Stomach (tissue), 9 donors: ENCODE results near the gene PRUNE2. TPM values are rescaled to one million over a fixed set of nuclear protein-coding genes. Genes with fewer than 3 reads are reported as not detected.

ENCODE experiments used
- DNase-seq, 2 donors: peaks; one replicate each; pipeline versions ENCODE4 v3.0.0 to v3.0.0-alpha.2; 2013 to 2019
- H3K27ac ChIP-seq, 5 donors: fragments of 200-600 bp in 4 of 5; sonication (generic) in 4 of 5; one replicate each; pipeline ENCODE4 v1.5.1; 2013 to 2019; ENCODE audit warnings: mild to moderate bottlenecking in 1 of 5, moderate library complexity in 1 of 5
- H3K27me3 ChIP-seq, 3 donors: fragments of 200-600 bp; sonication (generic); one replicate each; pipeline ENCODE4 v1.5.1; 2017 to 2019; ENCODE audit warnings: mixed run types in 1 of 3
- H3K36me3 ChIP-seq, 4 donors: fragments of 200-600 bp; sonication (generic); 1 replicate in 3 of 4; 2 replicates in 1 of 4; pipeline ENCODE4 v1.5.1; 2016 to 2019
- H3K4me1 ChIP-seq, 4 donors: fragments of 200-600 bp; sonication (generic); one replicate each; pipeline ENCODE4 v1.5.1; 2016 to 2019
- H3K4me3 ChIP-seq, 4 donors: fragments of 200-600 bp; sonication (generic) in 3 of 4; one replicate each; pipeline ENCODE4 v1.5.1; 2016 to 2019; ENCODE audit warnings: mild to moderate bottlenecking in 1 of 4
- H3K9me3 ChIP-seq, 4 donors: fragments of 200-600 bp; sonication (generic); one replicate each; pipeline ENCODE4 v1.5.1; 2016 to 2019
- EP300 ChIP-seq: sonication (generic); formaldehyde crosslinking; IDR thresholded peaks from one replicate; pipeline ENCODE4 v1.6.1; 2017; ENCODE audit warnings: antibody characterized with exemption
- POLR2A ChIP-seq, 4 donors: fragments of 450-650 bp; IDR thresholded peaks; one replicate each; pipeline ENCODE4 v1.6.1; 2016; ENCODE audit warnings: antibody characterized with exemption in 4 of 4, control low read depth in 2 of 4, mild to moderate bottlenecking in 1 of 4, moderate library complexity in 1 of 4
- POLR2AphosphoS5 ChIP-seq, 3 donors: sonication (generic); formaldehyde crosslinking; IDR thresholded peaks; one replicate each; pipeline ENCODE4 v1.6.1; 2016; ENCODE audit warnings: antibody characterized with exemption in 3 of 3
- WGBS, 5 donors: extraction: QIAGEN DNeasy Blood & Tissue Kit in 3 of 5; methylation state at CpG; one replicate each; pipeline versions ENCODE4 v1.1.5 to v1.1.7; 2013 to 2018; 5-methylcytosine and 5-hydroxymethylcytosine counted together
- intact Hi-C: fragments of 100-400 bp; cut with DNase I; formaldehyde crosslinking; loops from one replicate; pipeline ENCODE4 v1.15.1; 2023; ENCODE audit warnings: low total_unique reads
- polyA plus RNA-seq, 3 donors: library from polyadenylated mRNA; stranded (reverse); fragments of 200-250 nt; gene quantifications; one replicate each; pipeline ENCODE4 v1.2.3, GENCODE V29; 2013
- total RNA-seq, 5 donors: library from RNA; depleted of rRNA; stranded (reverse); fragments of >200 nt; gene quantifications; one replicate each; pipeline versions ENCODE4 v1.1.0 to v1.2.3, GENCODE V29; 2014 to 2016
- TF ChIP-seq, protein P1 (sequence below), 7 experiments: fragments of 450-650 bp in 4 of 7; fragments of 200-600 bp in 3 of 7; sonication (generic) in 3 of 7; IDR thresholded peaks; one replicate each; pipeline ENCODE4 v1.5.1; 2016 to 2019; ENCODE audit warnings: antibody characterized with exemption in 7 of 7, control low read depth in 2 of 7, mild to moderate bottlenecking in 1 of 7
- donor health status: healthy with polysubstance abuse.
- donor health status: Bipolar disorder and iron deficiency.
- donor health status: healthy.

PRUNE2 gene
- total and polyA plus RNA-seq, 8 donors, result 2.6 to 311 (median 75.4) TPM

DNA sequence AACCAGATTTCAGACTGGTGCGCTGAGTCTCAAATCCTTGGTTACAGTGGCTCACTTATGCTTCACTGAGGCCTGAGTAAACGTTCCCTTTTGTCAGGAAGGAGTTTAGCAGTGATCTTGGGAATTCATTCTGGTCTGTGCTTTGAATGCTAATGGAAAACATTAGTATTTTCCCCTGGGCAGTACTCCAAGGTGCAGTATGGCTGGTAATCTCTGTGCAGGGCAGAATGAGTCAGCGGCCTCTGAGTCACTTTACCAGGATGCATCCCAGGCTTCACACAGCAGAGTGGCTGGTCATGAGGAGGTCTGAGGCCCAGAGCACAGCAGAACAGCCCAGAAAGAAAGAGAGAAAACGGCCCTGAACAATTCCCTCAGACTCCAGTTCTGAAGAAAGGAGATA, 87.6 kb downstream of the PRUNE2 start:
- H3K4me3 ChIP-seq, result no peak overlapping the region
- no peaks in the 10 kb centered on the region for H3K9me3 ChIP-seq
- H3K36me3 ChIP-seq, result no peaks in the 10 kb centered on the region
- TF ChIP-seq POLR2AphosphoS5 (IDR thresholded peaks at IDR 0.05), result peak; percentile 61 to 90 (median 82)
- TF ChIP-seq EP300, result no peak
- H3K4me1 ChIP-seq, result peaks cover 0 to 20% (median 12%) of the 10 kb centered on the region in 4 donors
- 22 to 29% (median 25%) methylated on average over 4 of the region's 4 CpGs for WGBS, 5 donors
- H3K27me3 ChIP-seq, result no peaks in the 10 kb centered on the region
- intact Hi-C loops, result loop anchor here (10.0 kb wide), 1 partner anchor 337 kb away; no protein-coding TSS in a partner anchor
- H3K27ac ChIP-seq, result peak overlapping the region in 4 of 5 donors; percentile 67 to 88 (median 74)
- peak; percentile 69 to 86 for DNase-seq

DNA sequence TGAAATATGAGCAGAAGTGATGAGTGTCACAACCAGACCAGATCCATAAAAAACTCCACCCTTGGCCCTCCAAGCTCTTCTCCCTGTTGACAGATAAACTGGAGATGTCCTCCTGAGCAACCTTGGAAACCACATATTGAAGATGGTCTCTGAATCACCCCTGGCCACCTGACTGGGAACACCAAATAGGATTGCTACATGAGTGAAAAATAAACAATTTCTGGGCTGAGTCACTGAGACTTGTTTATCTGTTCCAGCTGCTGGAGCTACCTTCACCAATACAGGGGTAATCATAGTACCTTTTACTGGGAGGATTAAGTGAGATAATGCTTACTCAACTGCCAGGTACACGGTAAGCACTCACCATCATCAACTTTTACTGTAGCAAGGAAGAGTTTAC, 88.4 kb downstream of the PRUNE2 start:
- no peaks in the 10 kb centered on the region for H3K27me3 ChIP-seq
- 79 to 90% (median 88%) methylated on average over 1 of the region's 1 CpG for WGBS, 5 donors
- H3K27ac ChIP-seq, result peak overlapping the region in 4 of 5 donors; percentile 67 to 88 (median 74)
- peaks cover 0 to 20% (median 12%) of the 10 kb centered on the region in 4 donors for H3K4me1 ChIP-seq
- H3K4me3 ChIP-seq, result no peak overlapping the region
- no peaks in the 10 kb centered on the region for H3K36me3 ChIP-seq
- TF ChIP-seq, protein P1, sequence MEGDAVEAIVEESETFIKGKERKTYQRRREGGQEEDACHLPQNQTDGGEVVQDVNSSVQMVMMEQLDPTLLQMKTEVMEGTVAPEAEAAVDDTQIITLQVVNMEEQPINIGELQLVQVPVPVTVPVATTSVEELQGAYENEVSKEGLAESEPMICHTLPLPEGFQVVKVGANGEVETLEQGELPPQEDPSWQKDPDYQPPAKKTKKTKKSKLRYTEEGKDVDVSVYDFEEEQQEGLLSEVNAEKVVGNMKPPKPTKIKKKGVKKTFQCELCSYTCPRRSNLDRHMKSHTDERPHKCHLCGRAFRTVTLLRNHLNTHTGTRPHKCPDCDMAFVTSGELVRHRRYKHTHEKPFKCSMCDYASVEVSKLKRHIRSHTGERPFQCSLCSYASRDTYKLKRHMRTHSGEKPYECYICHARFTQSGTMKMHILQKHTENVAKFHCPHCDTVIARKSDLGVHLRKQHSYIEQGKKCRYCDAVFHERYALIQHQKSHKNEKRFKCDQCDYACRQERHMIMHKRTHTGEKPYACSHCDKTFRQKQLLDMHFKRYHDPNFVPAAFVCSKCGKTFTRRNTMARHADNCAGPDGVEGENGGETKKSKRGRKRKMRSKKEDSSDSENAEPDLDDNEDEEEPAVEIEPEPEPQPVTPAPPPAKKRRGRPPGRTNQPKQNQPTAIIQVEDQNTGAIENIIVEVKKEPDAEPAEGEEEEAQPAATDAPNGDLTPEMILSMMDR (IDR thresholded peaks at IDR 0.05), result no peak
- TF ChIP-seq POLR2A (IDR thresholded peaks at IDR 0.05) (no peak), POLR2AphosphoS5 (IDR thresholded peaks at IDR 0.05) (no peak), EP300 (no peak)
- no peak for DNase-seq
- intact Hi-C loops, result loop anchor here (10.0 kb wide), 1 partner anchor 337 kb away; no protein-coding TSS in a partner anchor
- H3K9me3 ChIP-seq, result no peaks in the 10 kb centered on the region

DNA sequence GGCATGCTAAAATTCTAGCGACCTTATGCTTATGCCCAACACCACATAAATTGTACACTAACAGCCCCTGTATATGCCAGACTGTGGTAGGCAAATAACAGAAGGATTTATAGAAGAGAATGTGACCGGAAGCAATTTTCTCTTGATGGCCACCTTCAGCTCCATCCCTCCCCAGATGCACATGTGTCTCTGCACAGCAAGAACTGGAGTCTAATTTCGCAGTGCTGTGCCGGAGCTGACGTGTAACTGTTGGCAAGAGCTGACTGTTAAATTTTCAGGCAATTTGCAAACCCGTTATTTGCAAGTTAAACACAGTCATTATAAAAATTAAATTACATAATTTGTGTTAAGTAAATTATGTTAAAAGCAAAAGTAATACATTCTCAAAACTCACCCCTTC, 93.3 kb downstream of the PRUNE2 start:
- no peak for TF ChIP-seq EP300
- TF ChIP-seq POLR2A (IDR thresholded peaks at IDR 0.05), result no peak
- TF ChIP-seq, protein P1 (IDR thresholded peaks at IDR 0.05), result no peak
- no peak for TF ChIP-seq POLR2AphosphoS5 (IDR thresholded peaks at IDR 0.05)
- WGBS, 5 donors, result 71 to 84% (median 77%) methylated on average over 6 of the region's 6 CpGs
- Histone ChIP-seq H3K27ac (peak overlapping the region in 1 of 5 donors; percentile 11), H3K4me1 (peaks cover 0 to 9% (median 1%) of the 10 kb centered on the region in 4 donors), H3K4me3 (no peak overlapping the region), H3K36me3 (no peaks in the 10 kb centered on the region), H3K9me3 (no peaks in the 10 kb centered on the region), H3K27me3 (peaks cover 0 to 13% (median 0%) of the 10 kb centered on the region in 3 donors)
- intact Hi-C loops, result loop anchor here (10.0 kb wide), 1 partner anchor 342 kb away; no protein-coding TSS in a partner anchor
- DNase-seq, result no peak

DNA sequence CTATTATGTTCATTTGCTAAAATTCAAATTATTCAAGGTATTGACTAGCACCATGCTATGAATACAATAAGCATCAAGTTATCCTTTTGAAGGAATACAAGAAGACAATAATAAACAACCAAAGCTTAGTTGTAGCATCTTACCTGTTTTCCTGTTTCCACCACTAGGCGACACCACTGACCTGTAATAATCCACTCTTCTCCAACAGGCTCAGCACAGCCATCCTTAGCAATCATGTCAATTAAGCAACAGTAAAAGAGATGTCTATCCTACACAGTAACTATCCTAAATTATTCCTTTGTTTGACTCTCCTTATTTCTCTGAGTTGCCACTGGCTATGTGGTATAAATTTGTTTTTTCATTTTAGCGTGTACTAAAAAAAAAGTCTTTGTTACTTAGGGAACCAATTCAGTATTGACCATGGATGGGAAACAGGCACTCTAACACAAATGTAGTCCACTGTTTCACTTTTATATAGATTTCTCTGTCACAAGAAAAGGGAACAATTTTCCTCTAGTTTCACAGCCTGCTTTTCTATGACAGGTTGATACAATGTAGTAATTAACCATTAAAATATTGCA, 95.4 kb downstream of the PRUNE2 start:
- H3K36me3 ChIP-seq, result no peaks in the 10 kb centered on the region
- intact Hi-C loops, result loop anchor here (10.0 kb wide), 1 partner anchor 344 kb away; no protein-coding TSS in a partner anchor
- peaks cover 0 to 6% (median 0%) of the 10 kb centered on the region in 4 donors for H3K4me1 ChIP-seq
- WGBS, 5 donors, result 22 to 35% (median 27%) methylated on average over 2 of the region's 2 CpGs
- H3K9me3 ChIP-seq, result no peaks in the 10 kb centered on the region
- H3K27me3 ChIP-seq, result peaks cover 0 to 13% (median 0%) of the 10 kb centered on the region in 3 donors
- DNase-seq, result peak in 1 of 2 donors; percentile 78
- TF ChIP-seq POLR2AphosphoS5 (IDR thresholded peaks at IDR 0.05), result peak in 1 of 3 donors; percentile 25
- TF ChIP-seq POLR2A (IDR thresholded peaks at IDR 0.05), result no peak
- TF ChIP-seq, protein P1 (IDR thresholded peaks at IDR 0.05), result peak in 5 of 7 experiments; percentile 44 to 78 (median 69)
- H3K4me3 ChIP-seq, result no peak overlapping the region
- no peak overlapping the region for H3K27ac ChIP-seq

DNA sequence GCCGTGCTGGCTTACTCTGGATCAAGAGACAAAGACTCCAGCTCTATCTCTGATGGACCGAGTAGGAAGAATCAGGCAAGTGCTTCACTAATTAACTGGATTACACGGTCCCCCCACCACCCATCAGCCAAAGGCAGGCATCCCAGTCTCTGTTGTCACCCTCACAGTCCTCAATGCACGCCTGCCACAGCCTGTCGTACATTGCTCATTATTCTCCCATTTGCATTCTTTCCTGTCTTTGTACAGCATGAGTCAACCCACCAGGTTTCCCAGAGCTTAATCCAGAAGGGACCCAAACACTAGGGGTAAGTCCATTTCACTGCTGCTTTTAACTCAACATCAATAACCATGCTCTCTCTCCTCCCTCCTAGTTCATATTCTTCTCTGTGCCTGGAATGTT, 97.3 kb downstream of the PRUNE2 start:
- Histone ChIP-seq H3K4me1 (peaks cover 0 to 6% (median 0%) of the 10 kb centered on the region in 4 donors), H3K9me3 (no peaks in the 10 kb centered on the region), H3K4me3 (no peak overlapping the region), H3K36me3 (no peaks in the 10 kb centered on the region), H3K27me3 (peaks cover 0 to 15% (median 0%) of the 10 kb centered on the region in 3 donors), H3K27ac (no peak overlapping the region)
- 49 to 66% (median 60%) methylated on average over 5 of the region's 5 CpGs for WGBS, 5 donors
- intact Hi-C loops, result loop anchor here (5.0 kb wide), 1 partner anchor 179 kb away; no protein-coding TSS in a partner anchor
- TF ChIP-seq, protein P1 (IDR thresholded peaks at IDR 0.05), result no peak
- no peak for TF ChIP-seq EP300
- no peak for TF ChIP-seq POLR2A (IDR thresholded peaks at IDR 0.05)
- no peak for TF ChIP-seq POLR2AphosphoS5 (IDR thresholded peaks at IDR 0.05)
- DNase-seq, result no peak
